HepG2 (cell line): ENCODE measurements around the gene ENTPD5. TPM values are rescaled to one million over a fixed set of nuclear protein-coding genes. Genes with fewer than 3 reads are reported as not detected.

Source experiments
- DMAP1 ChIP-seq: IDR thresholded peaks from 2 replicates; pipeline ENCODE4 v1.6.1; 2016
- HMG20B ChIP-seq: conservative IDR thresholded peaks from 2 replicates; pipeline ENCODE4 v1.6.1; 2016; ENCODE audit warnings: missing genetic modification reagents, missing compliant biosample characterization
- HMGA1 ChIP-seq: sonication (generic); formaldehyde crosslinking; conservative IDR thresholded peaks from 2 replicates; pipeline ENCODE4 v1.4.0; 2020; ENCODE audit warnings: missing genetic modification reagents
- HNRNPK ChIP-seq: fragments of 200-400 bp; formaldehyde crosslinking; IDR thresholded peaks from 2 replicates; pipeline ENCODE4 v1.6.1; 2018; ENCODE audit warnings: low read length, low read depth, moderate library complexity, mild to moderate bottlenecking; ENCODE audit not compliant: poor library complexity, severe bottlenecking
- KMT2B ChIP-seq: IDR thresholded peaks from 2 replicates; pipeline ENCODE4 v1.6.1; 2016; ENCODE audit warnings: missing genetic modification reagents, missing compliant biosample characterization
- NFAT5 ChIP-seq: sonication (generic); formaldehyde crosslinking; IDR thresholded peaks from 2 replicates; pipeline ENCODE4 v1.4.0; 2020; ENCODE audit warnings: missing genetic modification reagents
- NFRKB ChIP-seq: fragments of 450-650 bp; IDR thresholded peaks from 2 replicates; pipeline ENCODE4 v1.6.1; 2017
- SOX6 ChIP-seq, 2 experiments: fragments of 450-650 bp in 1 of 2; sonication (generic) in 1 of 2; formaldehyde crosslinking in 1 of 2; IDR thresholded peaks; 2 replicates each; pipeline versions ENCODE4 v1.4.0 to v1.6.1; 2017 to 2020; ENCODE audit warnings: antibody characterized with exemption in 1 of 2, mild to moderate bottlenecking in 1 of 2, missing genetic modification reagents in 1 of 2
- TBL1XR1 ChIP-seq: fragments of 150-350 bp; IDR thresholded peaks from 2 replicates; pipeline ENCODE4 v1.6.1; 2014; ENCODE audit warnings: borderline replicate concordance, low read length; ENCODE audit not compliant: partially characterized antibody
- TCF12 ChIP-seq, 2 experiments: fragments of 450-650 bp in 1 of 2; sonication (generic) in 1 of 2; formaldehyde crosslinking in 1 of 2; IDR thresholded peaks; 2 replicates each; pipeline versions ENCODE4 v1.6.1 to v1.8.0; 2017 to 2022; ENCODE audit warnings: antibody characterized with exemption in 1 of 2, mild to moderate bottlenecking in 1 of 2, missing genetic modification reagents in 1 of 2, moderate library complexity in 1 of 2
- ZBTB7A ChIP-seq: sonication (generic); formaldehyde crosslinking; IDR thresholded peaks from 2 replicates; pipeline ENCODE4 v1.8.0; 2022; ENCODE audit warnings: mild to moderate bottlenecking, missing genetic modification reagents
- ZBTB8A ChIP-seq: sonication (generic); formaldehyde crosslinking; IDR thresholded peaks from 2 replicates; pipeline ENCODE4 v1.4.0; 2020; ENCODE audit warnings: mild to moderate bottlenecking, low read depth, missing genetic modification reagents, borderline replicate concordance
- ZFP1 ChIP-seq: IDR thresholded peaks from 2 replicates; pipeline ENCODE4 v1.6.1; 2016
- ZNF280D ChIP-seq: sonication (generic); formaldehyde crosslinking; IDR thresholded peaks from 2 replicates; pipeline ENCODE4 v1.5.1; 2020; ENCODE audit warnings: mild to moderate bottlenecking, missing genetic modification reagents
- ZNF3 ChIP-seq: IDR thresholded peaks from 2 replicates; pipeline ENCODE4 v1.7.0; 2017; ENCODE audit warnings: inconsistent platforms
- ZNF549 ChIP-seq: sonication (generic); formaldehyde crosslinking; IDR thresholded peaks from 2 replicates; pipeline ENCODE4 v1.5.0; 2020; ENCODE audit warnings: missing genetic modification reagents
- polyA plus RNA-seq, 8 experiments: library from polyadenylated mRNA; depleted of rRNA in 3 of 8; stranded (reverse) in 7 of 8; unstranded in 1 of 8; fragments of >200 nt; fragmentation: Illumina TruSeq in 4 of 8; extraction: Trizol in 4 of 8; gene quantifications; 2 replicates each; pipeline versions ENCODE4 v1.2.1 to v1.2.3, GENCODE V29; 2011 to 2016; ENCODE audit warnings: low read depth in 4 of 8, missing spikeins in 1 of 8, mixed read lengths in 1 of 8; ENCODE audit not compliant: insufficient read depth in 1 of 8
- total RNA-seq, 5 experiments: library from RNA; depleted of rRNA; stranded (reverse); fragments of >200 nt; fragmentation: Illumina TruSeq; extraction: Trizol; gene quantifications; 2 replicates each; pipeline ENCODE4 v1.2.3, GENCODE V29; 2016; ENCODE audit warnings: low read depth in 1 of 5
- TF ChIP-seq, protein P1 (sequence below): sonication (generic); formaldehyde crosslinking; IDR thresholded peaks from 2 replicates; pipeline ENCODE4 v1.9.0; 2021; ENCODE audit warnings: missing genetic modification reagents, mild to moderate bottlenecking, borderline replicate concordance
- TF ChIP-seq, protein P2 (sequence below): sonication (generic); formaldehyde crosslinking; IDR thresholded peaks from 2 replicates; pipeline ENCODE4 v1.4.0; 2020; ENCODE audit warnings: missing genetic modification reagents, mild to moderate bottlenecking, borderline replicate concordance

Gene ENTPD5
- total and polyA plus RNA-seq, 2 of the 13 experiments (the other 11 are each of a cell fraction or from before 2014, with no cell fraction given), result 33.8 to 43.3 TPM

GRCh38 chr14:73995977-73996378, 23.1 kb downstream of the ENTPD5 start (continued):
- TF ChIP-seq, protein P1, sequence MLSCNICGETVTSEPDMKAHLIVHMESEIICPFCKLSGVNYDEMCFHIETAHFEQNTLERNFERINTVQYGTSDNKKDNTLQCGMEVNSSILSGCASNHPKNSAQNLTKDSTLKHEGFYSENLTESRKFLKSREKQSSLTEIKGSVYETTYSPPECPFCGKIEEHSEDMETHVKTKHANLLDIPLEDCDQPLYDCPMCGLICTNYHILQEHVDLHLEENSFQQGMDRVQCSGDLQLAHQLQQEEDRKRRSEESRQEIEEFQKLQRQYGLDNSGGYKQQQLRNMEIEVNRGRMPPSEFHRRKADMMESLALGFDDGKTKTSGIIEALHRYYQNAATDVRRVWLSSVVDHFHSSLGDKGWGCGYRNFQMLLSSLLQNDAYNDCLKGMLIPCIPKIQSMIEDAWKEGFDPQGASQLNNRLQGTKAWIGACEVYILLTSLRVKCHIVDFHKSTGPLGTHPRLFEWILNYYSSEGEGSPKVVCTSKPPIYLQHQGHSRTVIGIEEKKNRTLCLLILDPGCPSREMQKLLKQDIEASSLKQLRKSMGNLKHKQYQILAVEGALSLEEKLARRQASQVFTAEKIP (CRISPR knock-in tag), result no peak
- TF ChIP-seq NFRKB (no peak), ZNF549 (CRISPR knock-in tag) (no peak), ZNF3 (CRISPR knock-in tag) (no peak), ZFP1 (CRISPR knock-in tag) (no peak), ZBTB8A (no peak), HMG20B (no peak), TCF12 (IDR thresholded peaks at IDR 0.05) (no peak), TCF12 (CRISPR knock-in tag; IDR thresholded peaks at IDR 0.05) (no peak), ZNF280D (CRISPR knock-in tag) (no peak), SOX6 (IDR thresholded peaks at IDR 0.05) (no peak), SOX6 (CRISPR knock-in tag; IDR thresholded peaks at IDR 0.05) (peak; percentile 52; the same call in 1 of the 2 replicates), DMAP1 (CRISPR knock-in tag) (no peak), KMT2B (CRISPR knock-in tag) (no peak), HMGA1 (no peak), TBL1XR1 (no peak), NFAT5 (CRISPR knock-in tag) (no peak), HNRNPK (no peak), ZBTB7A (no peak)
- TF ChIP-seq, protein P2, sequence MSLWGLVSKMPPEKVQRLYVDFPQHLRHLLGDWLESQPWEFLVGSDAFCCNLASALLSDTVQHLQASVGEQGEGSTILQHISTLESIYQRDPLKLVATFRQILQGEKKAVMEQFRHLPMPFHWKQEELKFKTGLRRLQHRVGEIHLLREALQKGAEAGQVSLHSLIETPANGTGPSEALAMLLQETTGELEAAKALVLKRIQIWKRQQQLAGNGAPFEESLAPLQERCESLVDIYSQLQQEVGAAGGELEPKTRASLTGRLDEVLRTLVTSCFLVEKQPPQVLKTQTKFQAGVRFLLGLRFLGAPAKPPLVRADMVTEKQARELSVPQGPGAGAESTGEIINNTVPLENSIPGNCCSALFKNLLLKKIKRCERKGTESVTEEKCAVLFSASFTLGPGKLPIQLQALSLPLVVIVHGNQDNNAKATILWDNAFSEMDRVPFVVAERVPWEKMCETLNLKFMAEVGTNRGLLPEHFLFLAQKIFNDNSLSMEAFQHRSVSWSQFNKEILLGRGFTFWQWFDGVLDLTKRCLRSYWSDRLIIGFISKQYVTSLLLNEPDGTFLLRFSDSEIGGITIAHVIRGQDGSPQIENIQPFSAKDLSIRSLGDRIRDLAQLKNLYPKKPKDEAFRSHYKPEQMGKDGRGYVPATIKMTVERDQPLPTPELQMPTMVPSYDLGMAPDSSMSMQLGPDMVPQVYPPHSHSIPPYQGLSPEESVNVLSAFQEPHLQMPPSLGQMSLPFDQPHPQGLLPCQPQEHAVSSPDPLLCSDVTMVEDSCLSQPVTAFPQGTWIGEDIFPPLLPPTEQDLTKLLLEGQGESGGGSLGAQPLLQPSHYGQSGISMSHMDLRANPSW (CRISPR knock-in tag), result no peak
